HuH-7.5 (cell line): ENCODE data around the gene DNAJC11.
A peak's percentile ranks its signal among the peaks of the same experiment; 100 is the strongest.

ENCODE experiments used
- DNase-seq: peaks from one replicate; pipeline ENCODE4 v3.0.0; 2011; ENCODE audit warnings: low spot score

DNAJC11 gene

DNA sequence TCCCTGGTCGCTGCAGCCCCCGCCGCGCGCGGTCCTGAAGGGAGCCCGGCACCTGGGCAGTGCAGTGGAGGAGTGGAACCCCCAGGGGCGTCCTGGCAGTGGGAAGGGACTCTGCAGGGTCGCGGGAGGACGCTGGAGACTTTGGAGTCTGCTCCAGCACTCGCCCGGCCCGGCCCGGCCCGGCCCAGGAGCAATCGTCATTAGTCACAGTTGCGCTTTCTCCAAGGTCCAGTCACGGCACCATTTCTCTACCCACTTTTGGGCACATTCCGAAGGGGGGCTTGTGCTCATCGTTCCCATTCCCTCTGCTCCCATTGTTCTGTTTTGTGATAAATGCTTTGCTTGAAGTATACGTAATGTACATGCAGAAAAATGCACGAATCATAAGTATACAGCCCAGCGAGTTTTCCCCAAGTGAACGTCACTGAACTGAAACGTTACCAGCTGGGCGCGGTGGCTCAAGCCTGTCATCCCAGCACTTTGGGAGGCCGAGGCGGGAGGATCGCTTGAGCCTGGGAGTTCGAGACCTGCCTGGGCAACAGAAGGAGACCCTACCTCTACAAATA is 75.9 kb downstream of the DNAJC11 start:
- DNase-seq = no peak

DNA sequence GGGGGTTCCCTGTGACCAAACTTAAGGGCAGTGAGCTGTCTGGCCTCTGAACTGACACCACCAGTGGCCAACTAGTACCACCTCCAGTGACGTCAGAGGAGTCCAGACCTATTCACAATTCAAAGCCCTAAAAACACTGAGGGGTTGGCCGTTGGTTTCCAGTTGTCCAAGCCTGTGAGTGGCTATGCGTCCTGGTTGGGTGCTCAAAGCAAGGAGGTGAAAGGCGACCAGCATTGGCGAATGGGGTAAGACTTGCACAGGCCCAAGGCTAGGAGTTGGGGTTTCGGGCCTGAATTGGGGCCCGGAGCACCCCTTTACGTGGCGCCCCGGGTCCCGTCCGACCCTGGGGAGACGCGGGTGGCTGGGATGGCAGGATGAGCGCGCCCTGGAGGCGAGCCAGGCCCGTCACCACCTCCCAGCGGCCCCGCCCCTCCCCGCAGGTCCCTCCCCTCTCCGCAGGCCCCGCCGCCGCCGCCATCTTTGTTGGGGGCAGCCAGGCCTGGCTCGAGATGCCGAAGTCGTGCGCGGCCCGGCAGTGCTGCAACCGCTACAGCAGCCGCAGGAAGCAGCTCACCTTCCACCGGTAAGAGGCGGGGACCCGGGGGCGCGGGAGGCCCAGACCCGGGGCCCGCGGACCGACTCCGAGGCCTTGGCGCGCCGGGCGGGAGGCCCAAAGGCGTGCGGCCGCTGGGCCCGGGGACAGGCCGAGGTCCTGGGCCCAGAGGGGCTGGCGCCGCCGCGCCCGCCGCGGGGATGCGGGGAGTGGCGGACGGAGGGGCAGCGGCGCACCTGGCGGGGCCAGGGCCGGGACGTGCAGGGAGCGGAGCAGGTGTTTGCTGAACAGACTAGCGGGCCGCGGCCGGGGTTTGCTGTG is 76.7 kb downstream of the DNAJC11 start, which contains the start of gene THAP3:
Gene THAP3 (plus strand): TSS at position 159 of the 874 bp plus-strand sequence. CDS start 351 bp downstream, at position 510.
- DNase-seq = peak; percentile 87

DNA sequence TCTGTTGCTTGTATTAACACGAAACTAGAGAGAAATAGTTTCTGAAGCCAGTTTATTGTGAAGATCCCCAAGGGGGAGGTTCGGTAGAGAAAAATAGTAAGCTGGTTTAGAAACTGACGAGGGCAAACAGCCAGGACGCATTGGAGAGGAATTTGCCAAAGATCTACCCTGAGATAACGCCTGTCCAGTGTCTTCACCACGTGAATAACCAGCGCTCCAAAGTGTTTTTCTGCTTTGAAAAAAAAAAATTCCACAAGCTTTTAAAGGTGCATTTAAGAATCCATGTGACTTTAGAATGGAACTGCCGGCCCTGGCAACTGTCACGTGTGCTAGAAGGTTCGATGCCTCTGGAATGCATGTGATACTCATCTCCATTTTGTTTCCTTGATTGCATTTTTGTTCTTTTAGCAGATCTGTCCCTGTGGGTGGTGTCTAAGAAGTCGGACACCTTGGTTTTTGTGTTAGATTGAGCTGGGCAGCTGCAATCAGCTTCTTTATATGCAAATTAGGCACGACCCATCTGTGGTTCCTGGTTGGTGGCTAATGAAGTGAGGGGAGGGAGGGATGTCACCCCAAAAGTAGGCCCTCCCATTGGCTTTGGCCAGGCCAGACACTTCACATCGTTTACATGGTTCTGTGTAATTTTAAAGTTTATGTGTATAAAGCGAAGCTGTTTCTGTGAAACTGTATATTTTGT is 78.2 kb downstream of the DNAJC11 start:
- DNase-seq = no peak

DNA sequence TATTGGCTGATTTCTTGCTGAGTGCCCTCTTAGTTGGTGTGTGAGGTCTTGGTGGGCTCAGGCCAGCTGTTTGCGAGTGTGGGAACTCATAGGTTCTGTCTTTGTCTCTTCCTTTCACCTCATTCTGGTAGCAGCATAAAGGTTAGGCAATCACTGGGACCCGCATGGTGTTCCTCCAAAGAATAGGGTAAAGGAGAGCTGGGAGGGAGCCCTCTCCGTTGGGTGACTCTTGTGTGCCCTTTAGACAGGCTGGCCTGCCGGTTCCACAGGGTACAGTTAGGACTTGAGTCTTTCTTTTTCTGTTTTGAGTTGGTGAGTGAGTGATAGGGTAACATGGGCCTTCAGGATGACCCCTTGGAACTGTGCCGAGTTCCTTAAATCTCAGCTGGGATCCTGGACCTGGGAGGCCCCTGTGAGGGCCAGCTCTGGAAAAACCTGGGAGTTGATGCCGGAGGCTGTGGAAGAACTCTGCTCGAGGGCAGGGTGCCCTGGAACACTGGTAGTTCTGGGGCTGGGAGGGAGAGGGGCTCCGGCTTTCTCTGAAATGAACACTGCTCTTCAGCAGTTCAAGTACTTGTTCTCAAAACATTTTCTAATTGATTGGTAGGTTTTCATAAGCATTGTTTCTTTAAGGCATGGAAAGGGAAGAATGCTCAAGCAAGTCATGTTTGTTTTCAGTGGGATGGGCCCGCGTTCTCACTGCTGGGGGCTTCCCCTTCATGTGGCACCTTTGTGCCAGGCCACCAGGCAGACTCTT is 79.0 kb downstream of the DNAJC11 start:
- no peak for DNase-seq

DNA sequence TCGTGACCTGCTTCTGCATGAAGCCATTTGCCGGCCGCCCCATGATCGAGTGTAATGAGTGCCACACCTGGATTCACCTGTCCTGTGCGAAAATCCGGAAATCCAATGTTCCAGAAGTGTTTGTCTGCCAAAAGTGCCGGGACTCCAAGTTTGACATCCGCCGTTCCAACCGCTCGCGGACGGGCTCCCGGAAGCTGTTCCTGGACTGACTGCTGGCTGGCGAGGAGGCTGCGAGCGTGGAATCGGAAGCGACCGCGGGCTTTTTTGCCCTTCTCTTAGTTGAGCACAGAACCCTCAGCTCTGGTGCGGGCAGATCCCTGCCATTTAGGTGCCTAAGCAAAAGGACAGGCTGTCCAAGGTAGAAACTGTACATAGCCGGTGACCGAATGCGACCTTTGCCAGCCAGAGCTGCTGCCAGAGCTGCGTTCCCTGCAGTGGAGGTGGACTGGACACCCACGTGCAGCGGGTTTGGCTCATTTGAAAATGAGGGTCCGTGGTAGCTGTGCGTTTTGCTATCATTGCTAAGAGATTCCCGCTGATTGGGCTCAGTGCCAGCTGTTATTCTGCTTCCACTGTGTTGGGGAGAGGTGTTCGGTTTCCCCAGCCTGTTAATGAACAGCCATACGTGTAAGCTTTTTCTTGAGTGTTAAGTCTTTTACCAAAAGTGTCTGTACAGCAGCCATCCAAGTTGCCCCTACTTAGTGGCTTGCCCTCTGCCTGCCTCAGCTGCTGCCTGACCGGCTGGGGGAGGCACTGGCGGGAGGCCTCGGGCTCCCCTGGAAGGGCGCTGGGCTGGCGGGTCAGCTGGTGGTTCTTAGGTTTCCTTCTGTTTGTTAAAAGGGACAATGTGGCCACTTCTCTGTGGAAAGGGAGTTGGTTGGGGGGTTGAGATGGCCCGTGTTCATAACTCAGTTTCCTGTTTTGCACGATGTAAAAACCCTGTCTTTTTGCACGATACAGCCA is 79.9 kb downstream of the DNAJC11 start:
- DNase-seq = no peak

DNA sequence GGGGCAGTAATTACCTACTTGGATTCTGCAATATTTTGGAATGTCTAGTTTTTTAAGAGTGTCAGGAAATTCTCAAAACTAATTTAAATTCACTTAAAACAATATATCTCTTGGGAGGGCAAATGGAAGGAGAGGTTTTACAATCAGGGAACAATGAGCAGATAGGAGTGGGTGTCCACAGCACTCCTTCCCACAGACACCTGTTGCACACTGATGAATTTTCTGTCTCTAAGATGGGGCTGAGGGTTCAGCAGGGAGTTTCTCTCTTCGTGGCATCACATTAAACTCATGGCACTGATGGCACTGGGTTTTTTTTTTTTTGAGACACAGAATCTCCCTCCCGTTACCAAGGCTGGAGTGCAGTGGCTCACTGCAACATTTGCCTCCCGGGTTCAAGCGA is 82.6 kb downstream of the DNAJC11 start:
- no peak for DNase-seq

DNA sequence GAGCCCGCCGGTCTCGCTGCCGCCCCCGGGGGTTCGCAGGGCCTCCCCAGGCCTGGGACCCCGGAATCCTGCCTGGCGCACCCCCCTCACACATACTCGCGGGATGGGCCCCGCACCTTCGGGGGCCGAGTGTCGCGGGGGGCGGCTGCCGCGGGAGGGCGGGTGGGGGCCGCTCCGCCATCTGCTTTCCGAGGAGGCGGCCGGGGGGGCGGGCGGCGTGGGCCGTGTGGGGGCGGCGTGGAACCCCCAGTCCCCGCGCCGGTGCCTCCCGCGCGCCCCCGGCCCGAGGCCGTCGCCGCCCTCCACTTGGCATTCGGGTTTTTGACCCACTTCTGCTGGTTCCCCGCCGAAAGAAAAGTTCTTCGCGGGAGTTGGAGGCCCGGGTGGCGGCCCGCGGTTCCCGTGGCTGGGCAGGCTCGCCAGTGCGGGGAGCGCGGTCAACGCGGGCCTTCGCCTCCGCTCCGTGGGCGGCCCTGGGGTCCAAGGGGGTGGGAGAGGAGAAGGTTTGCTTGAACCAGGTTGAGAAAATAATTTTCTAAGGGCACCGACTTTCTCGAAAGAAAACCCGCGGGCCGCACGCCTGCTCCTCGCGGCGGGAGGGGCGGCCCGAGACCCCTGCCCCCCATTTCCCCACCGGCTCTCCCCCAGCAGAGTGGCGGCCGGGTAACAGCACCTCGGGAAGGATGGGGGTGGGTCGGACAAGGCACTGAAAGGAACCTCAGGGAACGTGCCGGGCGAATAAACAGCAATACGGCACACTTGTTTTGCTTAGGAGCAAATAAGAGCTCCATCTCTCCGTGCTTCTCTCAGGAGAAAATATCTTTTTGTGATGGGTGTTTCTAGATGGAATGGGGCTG is 86.5 kb downstream of the DNAJC11 start:
- DNase-seq = no peak

DNA sequence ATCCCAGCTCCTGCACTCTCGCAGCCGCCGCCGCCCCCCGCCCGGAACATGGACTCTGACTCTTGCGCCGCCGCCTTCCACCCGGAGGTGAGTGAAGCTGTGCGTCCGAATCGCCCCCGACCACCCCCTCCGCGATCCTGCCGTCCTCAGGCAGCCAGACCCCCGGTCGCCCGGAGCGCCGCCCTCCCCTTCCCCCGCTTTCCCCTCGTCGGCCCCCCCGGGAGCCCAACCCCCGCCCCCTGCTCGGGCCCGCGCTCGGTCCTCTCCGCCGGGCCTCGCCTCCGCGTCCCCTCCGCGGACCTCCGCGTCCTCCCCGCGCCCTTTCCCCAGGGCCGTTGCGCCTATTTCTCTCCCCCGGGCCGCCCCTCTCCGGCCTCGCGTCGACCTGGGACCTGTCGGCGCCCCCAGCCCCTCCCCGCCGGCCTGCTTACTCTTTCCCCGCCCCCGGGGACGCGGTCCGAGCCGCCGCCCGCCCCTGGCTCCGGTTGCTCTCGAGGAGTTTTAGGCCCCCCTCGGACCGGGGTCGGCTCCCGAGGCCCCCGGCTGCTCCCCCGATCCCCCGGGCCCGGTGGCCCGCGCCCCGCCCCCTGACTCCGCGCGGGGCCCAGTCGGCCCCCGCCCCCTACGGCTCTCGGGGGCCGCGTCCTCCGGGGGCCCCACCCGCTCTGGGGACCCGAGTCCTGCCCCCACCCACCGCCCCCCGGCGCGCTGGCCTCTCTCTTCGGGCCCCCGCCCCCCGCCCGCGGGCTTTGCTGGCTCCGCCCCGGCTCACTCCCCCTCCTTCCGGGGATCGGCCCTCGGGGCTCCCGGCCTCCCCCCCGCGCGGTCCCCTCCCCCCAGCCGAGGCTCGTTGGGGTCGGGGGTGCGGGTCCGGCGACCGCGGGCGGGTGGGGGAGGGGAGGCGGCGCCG is 87.3 kb downstream of the DNAJC11 start:
- DNase-seq = peak; percentile 73

DNA sequence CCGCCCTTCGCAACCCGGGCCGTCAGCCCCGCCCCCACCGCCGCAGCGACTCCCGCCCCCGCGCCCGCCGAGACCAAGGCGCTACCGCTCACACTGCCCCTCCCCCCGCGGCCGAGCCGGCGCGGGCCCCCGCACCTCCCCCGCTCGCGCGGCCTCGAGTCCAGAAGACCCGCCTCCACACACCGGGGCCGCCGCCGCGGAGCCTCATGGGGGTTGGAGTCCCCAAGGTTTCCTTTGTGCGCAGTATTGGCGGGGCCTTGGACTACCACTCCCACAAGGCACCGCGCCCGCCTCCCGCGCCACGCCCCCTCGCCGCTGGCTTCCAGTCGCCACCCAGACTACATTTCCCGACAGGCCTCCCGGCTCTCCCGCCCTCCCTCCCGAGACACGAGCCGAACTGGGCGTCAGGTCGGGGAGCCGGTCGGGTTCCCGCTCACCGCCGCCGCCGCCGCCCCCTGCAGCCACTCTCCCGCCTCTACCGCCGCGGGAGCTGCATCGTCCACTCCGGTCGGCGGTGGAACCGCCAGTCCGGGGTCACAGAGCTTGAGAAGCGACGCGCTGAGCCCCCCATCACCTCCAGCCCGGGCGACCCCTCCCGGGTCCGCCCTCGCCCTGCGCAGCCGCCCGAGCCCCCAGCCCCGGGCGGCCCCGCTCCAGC is 88.1 kb downstream of the DNAJC11 start, which contains the start of gene PHF13:
Gene PHF13 (plus strand): TSS at position 371 of the 658 bp plus-strand sequence. CDS start 336 bp downstream, outside the sequence.
- peak; percentile 97 for DNase-seq

DNA sequence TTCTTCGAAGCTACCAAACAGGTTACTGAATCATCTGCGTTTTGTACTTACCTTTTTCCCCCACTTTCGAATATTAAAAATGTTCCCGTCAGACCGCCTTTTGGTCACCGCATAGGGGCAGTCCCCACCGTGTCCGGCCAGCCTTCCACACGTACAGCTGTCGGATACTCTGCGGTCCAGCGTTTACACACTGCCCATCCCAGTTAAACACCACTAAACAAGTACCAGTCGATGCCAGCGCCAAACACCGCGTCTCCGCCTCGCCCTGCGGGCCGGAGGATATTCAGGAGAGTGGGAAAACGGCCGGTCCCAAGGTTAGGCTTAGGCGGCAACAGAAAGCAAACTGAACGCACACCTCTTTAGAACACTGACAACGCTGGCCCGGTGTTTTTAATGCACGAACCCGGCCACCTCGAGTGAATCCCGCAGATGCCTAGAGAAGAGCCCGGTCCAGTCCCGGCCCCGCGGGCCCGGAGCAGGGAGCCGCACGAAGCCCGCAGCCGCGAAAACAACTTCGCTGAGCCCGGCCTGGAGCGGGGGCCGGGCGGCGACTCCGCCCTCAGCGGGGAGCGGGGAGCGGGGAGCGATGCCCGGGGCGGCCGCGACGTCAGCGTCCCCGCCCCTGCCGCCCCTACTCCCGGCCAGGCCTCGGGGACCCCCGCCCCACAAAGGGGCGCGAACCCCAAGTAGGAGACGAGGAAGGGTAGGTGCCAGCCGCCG is 88.8 kb downstream of the DNAJC11 start:
- DNase-seq = peak; percentile 72

DNA sequence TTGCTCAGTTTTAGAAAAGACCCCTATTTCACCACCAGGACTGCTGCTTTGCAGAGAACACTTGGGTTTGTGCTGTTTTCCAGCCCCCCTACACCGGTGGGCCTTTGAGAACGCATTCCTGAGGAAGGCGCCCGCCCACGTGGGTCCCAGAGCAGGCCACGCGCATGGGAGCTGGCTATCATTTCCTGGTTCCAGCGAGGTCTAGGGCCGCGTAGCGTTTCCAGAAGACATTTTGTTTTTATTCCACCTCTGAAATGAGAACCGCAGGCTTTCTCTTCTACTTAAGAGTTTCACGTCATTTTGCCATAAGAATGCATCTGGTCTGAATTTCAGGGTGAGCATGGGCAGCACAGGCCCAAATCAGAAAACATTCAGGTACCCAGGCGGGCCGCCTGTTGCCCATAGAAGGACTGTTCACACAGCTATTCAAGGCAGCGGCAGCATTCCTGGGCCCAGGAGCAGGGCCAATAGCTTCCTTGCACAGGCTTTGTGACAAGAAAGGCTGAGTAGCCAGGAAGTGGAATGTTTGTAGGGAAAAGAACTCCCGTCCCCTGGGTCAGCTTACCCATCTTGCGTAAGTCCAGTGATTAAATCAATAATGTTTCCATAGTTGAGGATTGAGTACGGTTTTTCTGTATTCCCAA is 97.6 kb downstream of the DNAJC11 start:
- peak; percentile 79 for DNase-seq

DNA sequence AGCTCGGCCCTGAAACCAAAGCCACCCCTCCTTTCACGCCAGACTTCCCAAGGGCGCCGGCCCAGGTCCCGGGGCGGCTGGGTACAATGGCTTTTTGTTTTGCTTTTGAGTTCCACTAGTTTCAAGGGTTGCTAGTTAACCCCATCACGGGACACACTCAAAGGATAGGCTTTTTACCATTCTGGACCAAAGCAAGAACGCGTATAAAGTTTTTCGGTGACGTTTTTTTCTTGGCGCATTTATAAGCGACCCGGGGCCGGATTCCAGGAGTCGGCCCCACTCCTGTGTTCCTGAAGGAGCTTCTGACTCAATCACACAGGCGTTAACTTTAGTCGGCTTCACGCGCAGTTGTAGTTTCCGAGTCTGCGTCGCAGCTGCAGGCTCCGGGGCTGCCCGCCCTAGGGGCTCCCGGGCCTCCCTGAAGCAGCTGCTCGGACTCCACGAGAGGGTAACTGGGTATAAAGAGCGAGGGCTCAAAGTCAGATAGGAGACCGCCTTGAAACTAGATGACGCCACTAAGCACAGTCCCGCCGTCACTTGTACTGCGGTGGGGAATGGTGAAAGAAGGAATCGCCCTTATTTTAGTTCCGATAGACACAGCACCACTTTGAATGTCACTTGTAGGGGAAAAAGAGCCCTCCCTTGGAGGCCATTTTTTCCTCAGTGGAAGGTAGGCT is 98.2 kb downstream of the DNAJC11 start:
- DNase-seq = no peak

DNA sequence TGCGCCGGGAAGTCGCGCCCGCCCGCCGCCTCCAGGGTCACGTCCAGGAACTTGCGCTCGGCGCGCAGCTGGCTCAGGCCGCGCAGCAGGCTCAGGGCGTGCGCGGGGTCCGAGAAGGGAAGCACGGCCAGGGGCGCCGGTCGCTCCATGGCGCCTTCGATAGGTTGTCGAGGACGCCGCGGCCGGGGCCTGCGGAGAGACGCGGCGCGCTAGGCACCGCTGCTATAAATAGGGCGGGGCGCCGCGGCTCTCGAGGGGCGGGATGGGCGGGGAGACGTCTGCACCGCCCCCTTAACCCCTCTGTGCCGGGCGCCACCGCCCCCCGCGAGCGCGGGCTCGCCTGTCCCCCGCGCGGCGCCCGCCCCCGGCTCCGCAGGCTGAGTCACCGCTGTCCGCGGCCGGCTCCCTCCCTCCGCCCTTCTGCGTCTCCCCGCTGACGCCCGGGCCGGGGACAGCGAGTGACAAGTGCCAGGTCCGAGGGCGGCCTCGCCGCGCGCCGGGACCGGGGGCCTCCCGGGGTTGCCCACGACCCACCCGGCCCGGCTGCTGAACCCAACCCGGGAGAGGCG is 98.9 kb downstream of the DNAJC11 start, which contains the start of gene KLHL21:
Gene KLHL21 (minus strand): TSS at position 201 of the 569 bp plus-strand sequence. CDS start 52 bp downstream, at position 149.
- DNase-seq = peak; percentile 87

DNA sequence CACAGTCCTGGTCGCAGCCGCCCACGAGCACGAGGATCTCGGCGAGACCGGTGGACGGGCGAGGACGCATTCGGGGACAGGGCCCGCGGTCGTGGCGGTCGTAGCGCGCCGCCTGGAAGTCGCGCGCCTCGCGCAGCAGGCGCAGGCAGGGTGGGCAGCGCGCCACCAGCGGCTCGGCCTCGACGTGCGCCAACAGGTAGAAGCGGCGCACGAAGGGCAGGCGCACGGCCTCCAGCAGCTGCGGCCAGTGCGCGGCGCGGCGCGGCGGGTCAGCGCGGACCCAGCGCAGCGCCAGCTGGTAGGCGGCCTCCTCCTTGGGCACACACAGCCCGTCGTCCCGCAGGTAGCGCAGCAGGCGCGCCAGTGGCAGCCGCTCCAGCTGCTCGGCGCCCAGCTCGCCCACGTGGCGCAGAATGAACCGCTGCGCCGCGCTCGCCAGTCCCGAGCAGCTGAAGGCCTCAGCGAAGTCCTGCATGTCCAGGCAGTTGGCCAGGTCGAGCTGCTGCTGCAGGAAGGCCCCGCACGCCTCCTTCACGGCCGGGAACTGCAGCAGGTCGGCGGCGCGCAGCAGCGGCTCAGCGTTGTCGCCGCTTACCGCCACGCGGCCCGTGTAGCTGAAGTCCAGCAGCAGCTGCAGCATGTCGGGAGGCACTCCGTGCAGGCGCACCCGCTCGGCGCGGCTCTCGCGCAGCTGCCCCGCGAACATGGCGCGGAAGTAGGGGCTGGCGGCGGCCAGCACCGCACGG is 99.5 kb downstream of the DNAJC11 start:
- DNase-seq = no peak
